Loucy (cell line): ENCODE results near the gene CCDC137.

Experiments
- H2AFZ ChIP-seq: fragments of 200-600 bp; sonication (generic); 2 replicates; pipeline ENCODE4 v1.6.0; 2016; ENCODE audit warnings: antibody characterized with exemption, mild to moderate bottlenecking, low read length, moderate library complexity
- H3F3A ChIP-seq: fragments of 200-600 bp; 2 replicates; pipeline ENCODE4 v1.6.0; 2016; ENCODE audit warnings: antibody characterized with exemption, low read depth, mild to moderate bottlenecking
- H3K27me3 ChIP-seq: fragments of 200-600 bp; sonication (generic); 2 replicates; pipeline ENCODE4 v1.6.1; 2014; ENCODE audit warnings: low read length, mild to moderate bottlenecking; ENCODE audit not compliant: insufficient read depth, poor library complexity, severe bottlenecking
- H3K36me3 ChIP-seq: fragments of 200-600 bp; sonication (generic); 2 replicates; pipeline ENCODE4 v1.6.1; 2016; ENCODE audit warnings: low read length; ENCODE audit not compliant: insufficient read depth
- H3K4me1 ChIP-seq: fragments of 200-600 bp; sonication (generic); 2 replicates; pipeline ENCODE4 v1.5.1; 2014; ENCODE audit warnings: low read length, mild to moderate bottlenecking; ENCODE audit not compliant: insufficient read depth, poor library complexity, severe bottlenecking
- H3K4me2 ChIP-seq: fragments of 200-600 bp; sonication (generic); 2 replicates; pipeline ENCODE4 v1.6.0; 2014; ENCODE audit warnings: antibody characterized with exemption, low read length, low read depth, mild to moderate bottlenecking; ENCODE audit not compliant: poor library complexity, severe bottlenecking
- H3K4me3 ChIP-seq: fragments of 200-600 bp; sonication (generic); 2 replicates; pipeline ENCODE4 v1.5.1; 2014; ENCODE audit warnings: low read length, mild to moderate bottlenecking, mixed read lengths; ENCODE audit not compliant: poor library complexity, severe bottlenecking
- H3K79me2 ChIP-seq: fragments of 200-600 bp; sonication (generic); 2 replicates; pipeline ENCODE4 v1.6.1; 2014; ENCODE audit warnings: low read length; ENCODE audit not compliant: insufficient read depth
- H3K9ac ChIP-seq: fragments of 200-600 bp; sonication (generic); 2 replicates; pipeline ENCODE4 v1.6.0; 2014; ENCODE audit warnings: mild to moderate bottlenecking, low read depth, low read length, moderate library complexity; ENCODE audit not compliant: poor library complexity, severe bottlenecking
- H3K9me2 ChIP-seq: fragments of 200-600 bp; sonication (generic); replicated peaks from 2 replicates; pipeline ENCODE4 v1.6.1; 2016; ENCODE audit warnings: low read depth, low read length, mixed read lengths
- H3K9me3 ChIP-seq: fragments of 200-600 bp; sonication (generic); 2 replicates; pipeline ENCODE4 v1.6.1; 2014; ENCODE audit warnings: mild to moderate bottlenecking, antibody characterized with exemption, low read length, low read depth; ENCODE audit not compliant: insufficient read depth
- H4K20me1 ChIP-seq: fragments of 200-600 bp; sonication (generic); 2 replicates; pipeline ENCODE4 v1.6.0; 2014; ENCODE audit warnings: antibody characterized with exemption, low read length, mild to moderate bottlenecking; ENCODE audit not compliant: insufficient read depth, poor library complexity, severe bottlenecking
- CTCF ChIP-seq: fragments of 200-600 bp; sonication (generic); conservative IDR thresholded peaks from 2 replicates; pipeline ENCODE4 v1.5.1; 2014; ENCODE audit warnings: mild to moderate bottlenecking, antibody characterized with exemption, low read length
- EZH2phosphoT487 ChIP-seq: fragments of 200-600 bp; IDR thresholded peaks from 2 replicates; pipeline ENCODE4 v1.6.1; 2018; ENCODE audit warnings: antibody characterized with exemption, mild to moderate bottlenecking, moderate library complexity, borderline replicate concordance

The CCDC137 gene

DNA sequence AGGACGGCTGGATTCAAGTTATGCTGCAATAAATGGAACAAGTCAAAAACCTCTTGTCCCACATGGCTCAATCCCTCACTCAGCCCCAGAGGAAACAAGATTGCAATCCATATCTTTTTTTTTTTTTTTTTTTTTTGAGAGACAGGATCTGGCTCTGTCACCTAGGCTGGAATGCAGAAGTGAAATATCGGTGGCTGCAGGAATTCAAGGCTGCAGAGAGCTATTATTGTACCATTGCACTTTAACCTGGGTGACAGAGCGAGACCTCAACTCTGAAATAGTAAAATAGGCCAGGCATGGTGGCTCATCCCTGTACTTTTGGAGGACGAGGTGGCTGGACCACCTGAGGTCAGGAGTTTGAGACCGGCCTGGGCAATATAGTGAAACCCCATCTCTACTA is 7.5 kb upstream of the CCDC137 start:
- TF ChIP-seq CTCF (no peak), EZH2phosphoT487 (no peak)
- H3K79me2 ChIP-seq: peaks cover 1% of the 10 kb centered on the region; the same call in 1 of the 2 replicates
- peaks cover 3% of the 10 kb centered on the region; the same call in 1 of the 2 replicates for H3F3A ChIP-seq
- H3K9me3 ChIP-seq: no peaks in the 10 kb centered on the region
- H3K36me3 ChIP-seq: no peaks in the 10 kb centered on the region
- no peaks in the 10 kb centered on the region for H3K9me2 ChIP-seq
- no peak overlapping the region for H2AFZ ChIP-seq
- H3K9ac ChIP-seq: no peak overlapping the region
- H4K20me1 ChIP-seq: no peaks in the 10 kb centered on the region
- H3K27me3 ChIP-seq: no peaks in the 10 kb centered on the region
- H3K4me1 ChIP-seq: peaks cover 24% of the 10 kb centered on the region
- H3K4me2 ChIP-seq: no peak overlapping the region
- H3K4me3 ChIP-seq: no peak overlapping the region

- Histone ChIP-seq H3K4me1 (peaks cover 35% of the 10 kb centered on the region), H3K9ac (no peak overlapping the region), H3K27me3 (no peaks in the 10 kb centered on the region), H3K9me3 (no peaks in the 10 kb centered on the region), H3K36me3 (no peaks in the 10 kb centered on the region), H3K79me2 (peaks cover 15% of the 10 kb centered on the region), H3F3A (peaks cover 3% of the 10 kb centered on the region; the same call in 1 of the 2 replicates), H2AFZ (no peak overlapping the region), H3K4me2 (no peak overlapping the region), H4K20me1 (peaks cover 3% of the 10 kb centered on the region), H3K9me2 (no peaks in the 10 kb centered on the region), H3K4me3 (no peak overlapping the region)
- TF ChIP-seq CTCF: no peak
- no peak for TF ChIP-seq EZH2phosphoT487
These were observed 6.1 kb upstream of the CCDC137 start for GRCh38 chr17:81660441-81660840.

DNA sequence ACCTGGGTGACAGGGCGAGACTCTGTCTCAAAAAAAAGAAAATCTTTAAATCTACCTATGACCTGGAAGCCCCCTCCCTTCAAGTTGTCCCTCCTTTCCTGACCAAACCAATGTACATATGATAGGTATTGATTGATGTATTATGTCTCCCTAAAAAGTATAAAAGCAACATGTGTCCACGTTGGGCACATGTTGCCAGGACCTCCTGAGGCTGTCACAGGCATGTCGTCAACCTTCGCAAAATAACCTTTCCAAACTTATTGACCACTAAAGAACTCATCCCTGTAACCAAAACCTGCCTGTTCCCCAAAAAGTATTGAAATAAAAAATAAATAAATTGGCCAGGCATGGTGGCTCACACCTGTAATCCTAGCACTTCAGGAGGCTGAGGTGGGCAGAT is 4.5 kb upstream of the CCDC137 start:
- no peaks in the 10 kb centered on the region for H3K9me3 ChIP-seq
- H3K9me2 ChIP-seq: no peaks in the 10 kb centered on the region
- H3K4me3 ChIP-seq: no peak overlapping the region
- no peaks in the 10 kb centered on the region for H3K36me3 ChIP-seq
- no peak for TF ChIP-seq CTCF
- no peak for TF ChIP-seq EZH2phosphoT487
- H3K4me1 ChIP-seq: peaks cover 30% of the 10 kb centered on the region
- no peak overlapping the region for H3K4me2 ChIP-seq
- no peak overlapping the region for H3K9ac ChIP-seq
- no peaks in the 10 kb centered on the region for H3K27me3 ChIP-seq
- H3K79me2 ChIP-seq: peaks cover 27% of the 10 kb centered on the region
- no peak overlapping the region for H2AFZ ChIP-seq
- peaks cover 3% of the 10 kb centered on the region for H4K20me1 ChIP-seq
- H3F3A ChIP-seq: peaks cover 8% of the 10 kb centered on the region
